Suprapubic skin (tissue), 4 donors: ENCODE data around the gene ABCB11. TPM values are rescaled to one million over a fixed set of nuclear protein-coding genes. Genes with fewer than 3 reads are reported as not detected.

ENCODE experiments used
- DNase-seq, 2 donors: peaks; one replicate each; pipeline ENCODE4 v3.0.0-alpha.2; 2019; ENCODE audit warnings: low spot score in 2 of 2
- H3K27ac ChIP-seq: fragments of 200-600 bp; sonication (generic); one replicate; pipeline ENCODE4 v1.5.1; 2019
- H3K27me3 ChIP-seq: fragments of 200-600 bp; sonication (generic); one replicate; pipeline ENCODE4 v1.5.1; 2019
- H3K36me3 ChIP-seq: fragments of 200-600 bp; sonication (generic); one replicate; pipeline ENCODE4 v1.5.1; 2019
- H3K4me1 ChIP-seq: fragments of 200-600 bp; sonication (generic); one replicate; pipeline ENCODE4 v1.5.1; 2019
- H3K4me3 ChIP-seq: fragments of 200-600 bp; sonication (generic); one replicate; pipeline ENCODE4 v1.5.1; 2019; ENCODE audit warnings: mild to moderate bottlenecking
- H3K9me3 ChIP-seq: fragments of 200-600 bp; sonication (generic); one replicate; pipeline ENCODE4 v1.5.1; 2019
- CTCF ChIP-seq, 2 donors: fragments of 200-600 bp in 1 of 2; fragments of 450-650 bp in 1 of 2; sonication (generic) in 1 of 2; IDR thresholded peaks; one replicate each; pipeline ENCODE4 v1.5.1; 2016 to 2019; ENCODE audit warnings: antibody characterized with exemption in 2 of 2, mild to moderate bottlenecking in 1 of 2, moderate library complexity in 1 of 2
- EP300 ChIP-seq: sonication (generic); formaldehyde crosslinking; IDR thresholded peaks from one replicate; pipeline ENCODE4 v1.6.1; 2017; ENCODE audit warnings: antibody characterized with exemption
- POLR2A ChIP-seq, 2 donors: fragments of 450-650 bp; IDR thresholded peaks; one replicate each; pipeline ENCODE4 v1.6.1; 2017; ENCODE audit warnings: antibody characterized with exemption in 2 of 2, mild to moderate bottlenecking in 2 of 2, moderate library complexity in 2 of 2
- POLR2AphosphoS5 ChIP-seq, 3 donors: sonication (generic); formaldehyde crosslinking; IDR thresholded peaks; one replicate each; pipeline ENCODE4 v1.6.1; 2017; ENCODE audit warnings: antibody characterized with exemption in 3 of 3
- WGBS: methylation state at CpG from one replicate; pipeline ENCODE4 v1.1.5; 2018; 5-methylcytosine and 5-hydroxymethylcytosine counted together
- total RNA-seq, 4 donors: library from RNA; depleted of rRNA; stranded (reverse); fragments of >200 nt; gene quantifications; one replicate each; pipeline ENCODE4 v1.1.0, GENCODE V29; 2016

Gene ABCB11
- total RNA-seq, 4 donors from 2014 or later: 0.21 to 1.7 (median 0.28) TPM

- 71% methylated on average over 4 of the region's 4 CpGs for WGBS
- Histone ChIP-seq H3K9me3 (no peaks in the 10 kb centered on the region), H3K36me3 (no peaks in the 10 kb centered on the region), H3K4me3 (no peak overlapping the region), H3K4me1 (peaks cover 6% of the 10 kb centered on the region), H3K27me3 (no peaks in the 10 kb centered on the region), H3K27ac (no peak overlapping the region)
- TF ChIP-seq EP300: no peak
- TF ChIP-seq CTCF (IDR thresholded peaks at IDR 0.05): no peak
- TF ChIP-seq POLR2AphosphoS5 (IDR thresholded peaks at IDR 0.05): no peak
- no peak for TF ChIP-seq POLR2A (IDR thresholded peaks at IDR 0.05)
- DNase-seq: no peak
Measured at GRCh38 chr2:169072163-169072925, 41.2 kb upstream of the ABCB11 start.

GRCh38 chr2:169071455-169071854, 40.3 kb upstream of the ABCB11 start:
- DNase-seq: no peak
- H3K27me3 ChIP-seq: no peaks in the 10 kb centered on the region
- no peak for TF ChIP-seq EP300
- no peak for TF ChIP-seq POLR2A (IDR thresholded peaks at IDR 0.05)
- TF ChIP-seq CTCF (IDR thresholded peaks at IDR 0.05): no peak
- TF ChIP-seq POLR2AphosphoS5 (IDR thresholded peaks at IDR 0.05): no peak
- H3K36me3 ChIP-seq: no peaks in the 10 kb centered on the region
- H3K4me1 ChIP-seq: peaks cover 6% of the 10 kb centered on the region
- H3K9me3 ChIP-seq: no peaks in the 10 kb centered on the region
- H3K4me3 ChIP-seq: no peak overlapping the region
- WGBS: 42% methylated on average over 5 of the region's 5 CpGs
- no peak overlapping the region for H3K27ac ChIP-seq

GRCh38 chr2:169069833-169070232, 38.7 kb upstream of the ABCB11 start:
- Histone ChIP-seq H3K9me3 (no peaks in the 10 kb centered on the region), H3K36me3 (no peaks in the 10 kb centered on the region), H3K4me3 (no peak overlapping the region), H3K27me3 (no peaks in the 10 kb centered on the region), H3K27ac (no peak overlapping the region), H3K4me1 (peaks cover 6% of the 10 kb centered on the region)
- 88% methylated on average over 2 of the region's 2 CpGs for WGBS
- no peak for DNase-seq
- no peak for TF ChIP-seq POLR2AphosphoS5 (IDR thresholded peaks at IDR 0.05)
- no peak for TF ChIP-seq EP300
- no peak for TF ChIP-seq CTCF (IDR thresholded peaks at IDR 0.05)
- TF ChIP-seq POLR2A (IDR thresholded peaks at IDR 0.05): no peak

- Histone ChIP-seq H3K27ac (no peak within 1 kb of the TSS), H3K4me1 (peaks cover 6% of the 10 kb centered on the region), H3K4me3 (no peak within 1 kb of the TSS), H3K9me3 (no peaks in the 10 kb centered on the region), H3K36me3 (no peaks in the 10 kb centered on the region), H3K27me3 (no peaks in the 10 kb centered on the region)
- DNase-seq: no peak
- TF ChIP-seq CTCF (IDR thresholded peaks at IDR 0.05) (no peak), POLR2AphosphoS5 (IDR thresholded peaks at IDR 0.05) (no peak), EP300 (no peak), POLR2A (IDR thresholded peaks at IDR 0.05) (no peak)
- WGBS: 54% methylated on average over 5 of the region's 5 CpGs
Measured at GRCh38 chr2:169069341-169069740, 38.2 kb upstream of the ABCB11 start, which contains the start of gene DHRS9. DHRS9 (plus strand) TSS chr2:169069563; CDS start chr2:169081582, 12,019 bp downstream.

- Histone ChIP-seq H3K4me1 (peaks cover 6% of the 10 kb centered on the region), H3K27ac (no peak overlapping the region), H3K4me3 (no peak overlapping the region)
Measured at GRCh38 chr2:169066897-169067296, 35.8 kb upstream of the ABCB11 start.

More at GRCh38 chr2:169066897-169067296, 35.8 kb upstream of the ABCB11 start:
- DNase-seq: no peak
- 9% methylated on average over 1 of the region's 1 CpG for WGBS
- Histone ChIP-seq H3K36me3 (no peaks in the 10 kb centered on the region), H3K27me3 (no peaks in the 10 kb centered on the region), H3K9me3 (no peaks in the 10 kb centered on the region)
- TF ChIP-seq POLR2AphosphoS5 (IDR thresholded peaks at IDR 0.05) (no peak), EP300 (no peak), POLR2A (IDR thresholded peaks at IDR 0.05) (no peak), CTCF (IDR thresholded peaks at IDR 0.05) (no peak)
